Mesodermal cell (in vitro differentiated cells): Measurements from ENCODE around the gene NUB1.

Experiments used
- H3K27ac ChIP-seq: 2 replicates; pipeline ENCODE4 v1.7.0; 2013; ENCODE audit warnings: mild to moderate bottlenecking, low read depth, low read length, moderate library complexity; ENCODE audit not compliant: severe bottlenecking
- H3K36me3 ChIP-seq: 2 replicates; pipeline ENCODE4 v1.7.1; 2013; ENCODE audit warnings: mild to moderate bottlenecking, low read length, moderate library complexity; ENCODE audit not compliant: control insufficient read depth, insufficient read depth
- H3K4me1 ChIP-seq: one replicate; pipeline ENCODE4 v1.7.1; 2013; ENCODE audit warnings: mild to moderate bottlenecking, low read length; ENCODE audit not compliant: insufficient read depth, control insufficient read depth, poor library complexity, severe bottlenecking
- H3K4me3 ChIP-seq: 2 replicates; pipeline ENCODE4 v1.7.0; 2013; ENCODE audit warnings: low read length, control low read depth, mild to moderate bottlenecking; ENCODE audit not compliant: insufficient read depth, poor library complexity, severe bottlenecking; ENCODE audit errors: extremely low read depth
- H3K9me3 ChIP-seq: 2 replicates; pipeline ENCODE4 v1.7.1; 2013; ENCODE audit warnings: mild to moderate bottlenecking, low read length, moderate library complexity; ENCODE audit not compliant: control insufficient read depth
- WGBS, 2 experiments: methylation state at CpG; one replicate each; pipeline ENCODE4 v1.1.5; 2013; ENCODE audit warnings: missing lambda C conversion rate in 2 of 2; ENCODE audit not compliant: insufficient coverage in 2 of 2; 5-methylcytosine and 5-hydroxymethylcytosine counted together

NUB1 gene

DNA sequence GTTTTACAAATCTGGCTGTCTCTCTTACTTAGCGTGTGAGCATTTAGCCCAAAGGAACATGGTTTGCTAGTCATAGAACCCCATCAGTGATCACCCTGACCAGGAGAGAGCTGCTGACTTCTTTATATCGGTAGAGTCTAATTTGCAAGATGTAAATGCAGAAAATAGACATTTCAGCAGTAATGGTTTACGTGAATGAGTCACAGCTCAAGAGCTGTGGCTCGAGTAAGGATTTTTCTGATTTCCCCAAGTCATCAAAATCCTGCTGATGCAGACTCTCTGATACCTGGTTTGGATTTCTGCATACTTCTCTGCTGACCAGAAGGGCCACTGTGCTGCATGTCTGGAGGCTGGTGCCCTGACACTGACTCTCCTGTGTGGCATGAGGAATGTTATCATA lies 25.7 kb downstream of the NUB1 start:
- Histone ChIP-seq H3K36me3 (peaks cover 30% of the 10 kb centered on the region), H3K9me3 (no peaks in the 10 kb centered on the region), H3K4me1 (peaks cover 14% of the 10 kb centered on the region), H3K4me3 (no peak overlapping the region), H3K27ac (no peak overlapping the region)
- WGBS, 2 experiments: 92 to 95% methylated on average over 3 to 4 of the region's 4 CpGs

DNA sequence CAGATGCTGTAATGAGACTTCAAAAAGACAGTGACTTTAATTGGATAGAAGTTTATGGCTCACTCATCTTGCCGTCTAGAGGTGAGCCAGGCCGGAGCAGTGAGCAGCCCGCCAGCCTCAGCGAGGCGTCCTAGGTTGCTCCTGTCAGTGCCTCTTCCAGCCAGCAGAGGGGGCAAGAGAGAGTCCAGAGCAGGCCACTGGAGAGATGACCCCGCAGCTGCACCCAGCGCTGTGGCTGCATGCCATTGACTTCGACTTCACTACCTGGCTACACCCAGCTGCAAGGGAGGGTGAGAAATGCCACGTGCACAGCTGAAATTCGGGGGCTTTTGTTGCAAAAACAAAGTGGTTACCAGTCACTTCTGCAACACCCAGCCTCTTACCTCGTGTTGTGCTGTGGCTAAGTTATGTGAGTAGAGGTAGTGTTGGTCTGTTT lies 26.5 kb downstream of the NUB1 start:
- H3K36me3 ChIP-seq: peaks cover 22% of the 10 kb centered on the region
- H3K9me3 ChIP-seq: no peaks in the 10 kb centered on the region
- H3K4me3 ChIP-seq: no peak overlapping the region
- 15 to 24% methylated on average over 6 to 8 of the region's 11 CpGs for WGBS, 2 experiments
- H3K4me1 ChIP-seq: peaks cover 18% of the 10 kb centered on the region
- H3K27ac ChIP-seq: no peak overlapping the region

DNA sequence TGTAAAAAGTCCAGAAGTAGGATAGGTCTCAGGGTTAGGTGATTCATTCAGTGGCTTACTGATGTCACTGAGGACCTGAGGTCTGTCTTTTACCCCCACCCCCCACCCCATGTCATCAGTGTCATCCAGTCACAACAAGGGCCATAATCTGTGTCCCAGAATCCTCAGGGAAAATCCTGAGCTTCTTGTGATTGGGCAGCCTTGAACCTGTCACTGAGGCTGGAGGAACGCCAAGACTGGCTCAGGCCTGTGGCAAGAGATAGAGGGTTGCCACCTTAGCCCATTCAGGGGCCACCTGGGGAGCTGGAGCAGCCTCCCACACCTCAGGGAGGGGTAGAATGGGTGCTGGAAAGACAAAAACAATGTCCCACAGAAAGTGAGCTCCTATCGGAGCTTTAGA lies 29.7 kb downstream of the NUB1 start:
- WGBS, 2 experiments: 92 to 100% methylated on average over 2 of the region's 2 CpGs

DNA sequence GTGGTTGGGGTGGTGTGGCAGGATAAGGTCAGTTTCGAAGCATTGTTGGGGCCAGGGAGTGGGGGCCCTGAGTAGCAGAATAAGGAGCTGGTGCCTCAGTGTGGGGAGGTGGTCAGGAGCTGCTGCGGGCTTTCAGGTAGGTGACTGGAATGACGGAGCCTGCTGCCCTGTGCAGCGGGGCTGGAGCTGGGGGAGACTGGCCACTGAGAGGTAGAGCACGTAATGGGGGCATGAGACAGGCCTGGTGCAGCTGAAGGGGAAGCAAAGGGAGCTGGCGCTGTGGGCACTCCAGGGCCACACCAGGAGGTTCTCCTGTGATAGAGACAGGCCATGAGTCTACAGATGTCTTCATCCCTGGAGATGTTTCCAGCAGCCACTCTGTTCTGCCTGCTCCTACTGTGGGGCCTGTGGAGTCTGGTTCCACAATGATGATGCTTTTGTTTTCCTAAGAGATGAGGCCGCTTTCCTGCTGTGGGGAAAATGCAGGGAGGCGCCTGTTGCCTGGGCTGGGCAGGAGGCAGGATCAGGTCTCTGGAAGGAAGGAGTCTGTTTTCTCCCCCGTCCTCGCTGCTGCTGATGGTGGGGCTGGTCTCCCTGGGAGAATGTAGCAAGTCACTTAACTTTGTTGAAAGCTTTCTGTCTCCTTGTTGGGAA lies 31.1 kb downstream of the NUB1 start:
- no peak overlapping the region for H3K27ac ChIP-seq
- H3K4me1 ChIP-seq: peaks cover 5% of the 10 kb centered on the region
- H3K36me3 ChIP-seq: peaks cover 53% of the 10 kb centered on the region
- H3K4me3 ChIP-seq: no peak overlapping the region
- no peaks in the 10 kb centered on the region for H3K9me3 ChIP-seq
- WGBS, 2 experiments: 78 to 83% methylated on average over 9 to 10 of the region's 10 CpGs

More for the DNA sequence above, 29.7 kb downstream of the NUB1 start:
- no peaks in the 10 kb centered on the region for H3K9me3 ChIP-seq
- H3K4me3 ChIP-seq: no peak overlapping the region
- peaks cover 42% of the 10 kb centered on the region for H3K36me3 ChIP-seq
- no peak overlapping the region for H3K27ac ChIP-seq
- peaks cover 17% of the 10 kb centered on the region for H3K4me1 ChIP-seq

DNA sequence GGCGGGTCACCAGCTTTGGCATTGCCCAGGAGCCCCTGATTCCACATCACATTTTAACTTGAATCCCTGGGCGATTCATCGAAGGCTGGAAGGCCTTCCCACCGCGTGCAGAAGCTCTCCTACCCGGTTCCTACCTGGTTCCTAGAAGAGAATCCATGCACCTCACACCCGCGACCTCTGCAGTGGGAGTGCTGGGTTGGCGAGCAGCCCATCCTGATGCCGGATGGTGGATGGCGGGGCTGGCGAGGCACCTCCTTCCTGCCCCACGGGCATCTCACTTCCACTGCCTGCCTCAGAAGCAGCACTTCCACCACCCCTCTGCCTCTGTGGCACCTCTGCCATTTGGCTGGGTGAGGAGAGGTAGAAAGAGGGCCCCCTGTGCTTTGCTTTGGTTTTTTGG lies 32.0 kb downstream of the NUB1 start:
- no peaks in the 10 kb centered on the region for H3K9me3 ChIP-seq
- H3K4me1 ChIP-seq: peaks cover 5% of the 10 kb centered on the region
- no peak overlapping the region for H3K4me3 ChIP-seq
- H3K36me3 ChIP-seq: peaks cover 58% of the 10 kb centered on the region
- WGBS, 2 experiments: 92 to 96% methylated on average over 11 to 13 of the region's 13 CpGs
- H3K27ac ChIP-seq: no peak overlapping the region

DNA sequence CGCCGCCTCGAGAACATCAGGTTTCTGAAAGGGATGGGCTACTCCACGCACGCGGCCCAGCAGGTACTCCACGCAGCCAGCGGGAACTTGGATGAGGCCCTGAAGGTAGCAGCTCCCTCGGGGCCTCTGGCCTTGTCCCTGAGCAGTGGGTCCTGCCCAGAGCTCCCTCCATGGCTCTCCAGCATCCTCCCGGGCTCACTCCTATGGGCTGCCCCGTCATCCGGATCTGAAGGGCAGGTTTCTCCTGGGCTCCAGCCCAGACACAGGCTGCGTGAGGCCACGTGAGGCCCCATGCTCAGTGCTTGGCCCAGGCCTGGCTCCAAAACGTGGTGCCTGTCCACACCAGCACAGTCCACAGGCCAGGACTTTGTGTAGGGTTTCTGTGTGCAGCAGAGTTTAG lies 32.5 kb downstream of the NUB1 start:
- H3K4me3 ChIP-seq: no peak overlapping the region
- no peak overlapping the region for H3K27ac ChIP-seq
- H3K4me1 ChIP-seq: peaks cover 5% of the 10 kb centered on the region
- H3K36me3 ChIP-seq: peaks cover 60% of the 10 kb centered on the region
- WGBS, 2 experiments: 92 to 95% methylated on average over 15 of the region's 15 CpGs
- no peaks in the 10 kb centered on the region for H3K9me3 ChIP-seq

DNA sequence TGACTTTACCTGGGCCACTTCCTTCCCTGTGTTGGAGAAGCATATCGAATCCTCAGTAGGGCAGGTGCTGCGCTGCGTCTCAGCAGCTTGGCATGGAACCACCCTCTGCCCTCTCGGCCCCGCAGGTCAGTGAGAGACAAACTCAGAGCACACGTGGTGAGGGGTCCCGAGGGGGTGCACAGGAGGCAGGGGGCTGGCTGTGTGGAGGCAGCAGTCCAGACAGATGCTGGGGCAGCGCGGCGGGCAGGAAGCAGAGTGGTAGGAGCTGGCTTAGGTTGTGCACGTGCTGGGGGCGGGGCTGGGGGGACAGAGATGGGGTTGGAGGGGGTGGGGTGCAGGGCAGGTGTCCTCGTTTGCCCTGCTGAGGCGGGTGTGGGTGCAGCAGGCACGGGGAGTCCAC lies 33.1 kb downstream of the NUB1 start:
- Histone ChIP-seq H3K4me1 (peaks cover 5% of the 10 kb centered on the region), H3K36me3 (peaks cover 63% of the 10 kb centered on the region), H3K27ac (no peak overlapping the region), H3K9me3 (no peaks in the 10 kb centered on the region), H3K4me3 (no peak overlapping the region)
- WGBS, 2 experiments: 90 to 97% methylated on average over 6 to 7 of the region's 15 CpGs

DNA sequence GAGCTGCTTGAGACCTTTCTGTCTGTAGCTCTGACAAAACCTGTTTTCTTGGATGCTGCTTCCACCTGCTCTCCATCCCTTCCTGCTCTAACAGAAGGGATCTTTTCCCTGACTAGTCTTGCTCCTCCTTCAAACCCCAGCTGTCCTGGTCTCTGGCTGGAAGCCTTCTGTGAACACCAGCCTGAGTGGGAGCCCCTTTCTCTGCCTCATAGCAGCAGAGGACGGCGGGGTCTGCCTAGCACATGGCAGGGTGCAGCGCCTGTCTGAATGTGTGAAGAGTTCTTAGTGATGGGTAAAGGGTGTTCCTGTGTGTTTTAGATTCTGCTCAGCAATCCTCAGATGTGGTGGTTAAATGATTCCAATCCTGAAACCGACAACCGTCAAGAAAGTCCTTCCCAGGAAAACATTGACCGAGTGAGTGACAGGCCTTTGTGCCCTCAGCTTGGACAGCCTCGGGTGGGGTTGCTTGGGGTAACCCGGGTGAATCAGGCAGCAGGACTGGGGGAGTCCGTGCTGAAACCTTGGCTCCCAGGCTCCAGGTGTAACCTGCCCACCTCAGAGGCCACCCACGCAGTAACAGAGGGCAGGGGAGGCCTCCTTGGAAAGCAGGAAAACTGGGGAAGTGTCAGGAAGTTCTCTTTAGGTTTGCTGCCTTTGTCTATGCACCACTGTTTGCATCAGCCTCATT lies 34.1 kb downstream of the NUB1 start:
- Histone ChIP-seq H3K4me3 (no peak overlapping the region), H3K9me3 (no peaks in the 10 kb centered on the region), H3K4me1 (peaks cover 5% of the 10 kb centered on the region), H3K27ac (no peak overlapping the region), H3K36me3 (peaks cover 64% of the 10 kb centered on the region)
- 88 to 90% methylated on average over 8 to 10 of the region's 10 CpGs for WGBS, 2 experiments

DNA sequence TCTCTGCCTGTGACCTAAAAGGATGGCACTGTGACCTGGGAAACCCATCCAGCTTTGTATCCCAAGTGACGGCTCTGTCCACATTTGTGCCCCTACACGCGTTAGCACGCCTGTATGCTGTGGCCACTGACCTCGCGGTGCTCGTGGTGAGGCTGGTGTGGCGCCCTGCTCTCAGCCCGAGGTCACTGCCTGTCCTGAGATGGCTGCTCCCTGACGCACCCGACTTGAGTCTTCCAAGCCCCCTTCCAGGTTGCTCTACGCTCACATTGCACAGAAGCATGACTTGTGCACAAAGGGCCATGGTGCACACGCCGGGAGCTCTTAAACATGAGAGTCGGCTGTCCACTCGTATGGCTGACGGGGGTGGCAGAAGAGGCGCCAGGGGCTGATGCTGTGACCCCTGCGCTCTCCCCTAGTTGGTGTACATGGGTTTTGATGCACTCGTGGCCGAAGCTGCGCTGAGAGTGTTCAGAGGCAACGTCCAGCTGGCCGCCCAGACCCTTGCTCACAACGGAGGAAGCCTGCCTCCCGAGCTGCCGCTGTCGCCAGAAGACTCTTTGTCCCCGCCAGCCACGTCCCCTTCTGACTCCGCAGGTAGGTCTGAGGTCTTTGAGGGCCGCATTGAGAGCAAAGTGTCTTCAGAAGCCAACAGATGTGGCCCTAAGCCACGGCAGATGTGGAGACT lies 34.7 kb downstream of the NUB1 start:
- Histone ChIP-seq H3K4me3 (no peak overlapping the region), H3K9me3 (no peaks in the 10 kb centered on the region), H3K27ac (no peak overlapping the region), H3K4me1 (peaks cover 5% of the 10 kb centered on the region), H3K36me3 (peaks cover 57% of the 10 kb centered on the region)
- 94 to 95% methylated on average over 33 of the region's 33 CpGs for WGBS, 2 experiments

DNA sequence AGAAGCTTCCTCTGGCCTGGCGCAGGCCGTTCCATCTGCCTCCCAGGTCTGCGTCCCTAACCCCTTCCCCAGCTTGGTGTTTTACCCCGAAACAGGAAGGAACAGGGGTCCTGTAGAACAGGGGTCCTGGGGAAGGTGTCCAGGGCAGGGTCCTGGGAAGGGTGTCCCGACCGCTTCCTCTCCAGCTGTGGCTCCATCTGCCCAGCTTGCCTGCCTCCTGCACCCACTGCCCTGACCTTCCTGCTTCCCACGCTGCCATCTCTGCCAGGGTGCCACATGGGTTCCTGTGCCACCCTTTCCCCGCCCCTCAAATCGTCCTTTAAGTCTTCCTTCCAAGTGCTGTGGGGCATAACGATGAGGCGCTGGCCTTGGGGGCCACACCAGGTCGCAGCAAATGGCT lies 35.8 kb downstream of the NUB1 start:
- Histone ChIP-seq H3K9me3 (no peaks in the 10 kb centered on the region), H3K36me3 (peaks cover 53% of the 10 kb centered on the region), H3K4me1 (peaks cover 5% of the 10 kb centered on the region), H3K27ac (no peak overlapping the region), H3K4me3 (no peak overlapping the region)
- WGBS, 2 experiments: 82 to 90% methylated on average over 9 to 12 of the region's 12 CpGs

DNA sequence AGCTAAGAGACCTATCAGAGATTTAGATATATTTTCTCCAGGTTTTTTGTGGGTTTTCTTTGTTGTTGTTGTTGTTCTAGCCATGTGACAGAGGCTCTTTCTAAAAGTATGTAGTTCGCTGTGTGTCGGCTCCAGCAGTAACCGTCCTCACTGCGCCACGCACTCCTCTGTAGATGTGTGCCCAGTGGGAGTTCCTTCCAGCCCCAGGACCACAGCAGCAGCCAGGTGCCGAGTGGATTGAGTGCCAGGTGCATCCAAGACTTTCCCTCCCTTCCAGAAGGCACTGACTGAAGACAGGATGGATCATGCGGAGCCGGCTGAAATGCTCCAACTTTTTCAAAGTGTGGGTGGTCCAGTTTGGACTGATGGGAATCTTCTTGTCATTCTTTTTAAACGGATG lies 36.4 kb downstream of the NUB1 start:
- no peak overlapping the region for H3K27ac ChIP-seq
- WGBS, 2 experiments: 92 to 93% methylated on average over 6 to 8 of the region's 9 CpGs
- no peak overlapping the region for H3K4me3 ChIP-seq
- H3K4me1 ChIP-seq: no peaks in the 10 kb centered on the region
- no peaks in the 10 kb centered on the region for H3K9me3 ChIP-seq
- H3K36me3 ChIP-seq: peaks cover 53% of the 10 kb centered on the region
